ENCODE measurements around the gene ARSB.
"Not testable (repeated sequence)": the region's sequence is repeated elsewhere in the genome, so short reads cannot be mapped to it uniquely, and the experiment has no call there.

ARSB gene

DNA sequence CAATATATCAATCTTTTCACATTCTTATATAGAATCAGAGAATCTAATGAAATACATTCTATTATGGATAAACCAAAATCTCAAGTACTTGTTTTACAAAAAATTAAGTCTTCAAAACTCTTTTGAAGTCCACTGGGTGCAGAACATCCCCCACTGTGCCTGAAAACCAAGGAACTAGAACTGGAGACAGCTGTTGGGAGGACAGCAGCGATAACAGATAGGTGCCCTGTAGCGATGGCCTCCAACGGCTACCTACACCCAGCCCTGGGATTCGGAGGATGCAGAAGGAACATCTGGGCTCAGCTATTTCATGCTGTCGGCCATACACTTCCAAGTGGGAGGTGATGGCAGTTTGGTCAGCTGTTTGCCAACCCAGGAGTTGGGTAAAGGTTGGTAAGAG, 207.2 kb downstream of the ARSB start:
- DNase-seq (ENCODE audit: low spot score): no peak

DNA sequence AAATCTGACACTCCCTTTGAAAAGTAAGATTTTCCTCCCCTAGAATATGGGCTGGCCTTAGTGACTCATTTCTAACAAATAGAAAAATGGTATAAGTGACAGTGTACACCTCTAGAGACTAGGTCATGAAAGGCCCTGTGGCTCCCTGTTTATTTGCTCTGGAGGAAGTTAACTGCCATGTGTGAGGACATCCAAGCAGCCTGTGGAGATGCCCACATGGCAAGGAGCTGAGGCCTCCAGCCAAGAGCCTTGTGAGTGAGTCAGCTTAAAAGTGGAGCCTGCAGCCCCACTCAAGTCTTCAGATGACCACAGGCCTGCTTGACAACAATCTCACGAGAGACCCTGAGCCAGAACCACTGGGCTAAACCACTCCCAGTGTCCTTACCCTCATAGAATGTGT, 208.5 kb downstream of the ARSB start:
- no peak for DNase-seq (ENCODE audit: low spot score)

DNA sequence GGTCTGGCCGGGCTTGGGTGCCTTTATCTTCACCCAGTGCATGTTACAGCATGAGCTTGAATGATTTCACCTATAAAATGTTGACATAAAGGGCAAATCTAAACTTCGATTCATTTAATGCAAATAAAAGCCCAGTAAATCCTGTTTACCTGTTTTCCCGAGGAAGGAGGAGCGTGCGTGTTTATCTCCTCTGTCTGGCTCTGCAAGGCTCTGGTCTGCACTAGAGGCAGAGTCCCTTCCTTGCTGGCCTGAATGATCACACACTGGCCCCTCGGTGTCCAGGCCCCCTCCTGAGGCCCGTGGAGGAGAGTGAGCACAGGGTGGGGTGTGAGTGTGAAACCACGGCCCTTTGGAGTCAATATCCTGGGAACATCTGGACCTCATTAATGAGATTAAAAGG, 211.5 kb downstream of the ARSB start:
- no peak for DNase-seq (ENCODE audit: low spot score)

DNA sequence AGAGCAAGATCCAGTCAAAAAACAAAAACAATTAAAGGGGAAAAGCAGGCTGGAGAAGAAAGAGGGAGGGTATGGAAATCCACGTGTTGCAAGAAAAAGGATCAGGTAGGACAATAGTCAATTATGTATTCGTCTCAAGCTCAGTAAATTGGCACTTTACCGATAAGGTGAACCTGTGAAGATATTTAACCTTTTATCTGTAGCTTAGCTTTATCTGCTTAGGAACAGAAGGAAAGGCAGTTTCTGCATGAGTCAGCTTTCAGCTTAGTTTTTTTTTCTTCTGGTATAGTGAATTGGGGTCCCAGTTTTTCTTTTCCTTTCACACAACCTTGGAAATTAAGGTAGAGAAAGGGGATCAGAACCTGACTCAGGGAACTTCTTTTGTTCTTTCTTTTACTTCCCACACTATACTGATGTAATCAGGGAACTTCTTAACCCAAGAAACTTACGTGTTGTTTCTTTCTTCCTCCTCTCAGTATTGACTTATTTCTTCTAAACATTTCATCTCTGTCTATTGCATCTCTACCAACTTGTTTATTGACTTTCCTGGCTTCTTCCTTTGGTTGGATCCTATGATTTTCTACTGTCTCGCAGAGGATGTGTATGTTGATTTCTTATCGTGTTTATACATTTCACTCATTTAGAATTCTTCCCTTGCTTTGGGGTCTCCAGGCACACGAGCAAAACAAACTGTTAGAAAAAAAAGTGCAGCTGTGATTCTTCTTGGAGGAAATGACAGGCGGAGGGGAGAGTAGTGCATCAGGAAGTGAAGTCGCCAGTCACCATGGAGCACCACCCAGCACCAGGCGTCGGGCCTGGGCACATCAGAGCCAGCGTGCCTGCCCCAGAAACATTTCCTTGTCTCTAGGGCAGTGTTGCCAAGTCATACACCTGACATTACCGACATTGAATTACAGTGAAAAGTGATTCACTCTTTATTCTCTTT, 213.6 kb downstream of the ARSB start:
- DNase-seq (ENCODE audit: low spot score): no peak

DNA sequence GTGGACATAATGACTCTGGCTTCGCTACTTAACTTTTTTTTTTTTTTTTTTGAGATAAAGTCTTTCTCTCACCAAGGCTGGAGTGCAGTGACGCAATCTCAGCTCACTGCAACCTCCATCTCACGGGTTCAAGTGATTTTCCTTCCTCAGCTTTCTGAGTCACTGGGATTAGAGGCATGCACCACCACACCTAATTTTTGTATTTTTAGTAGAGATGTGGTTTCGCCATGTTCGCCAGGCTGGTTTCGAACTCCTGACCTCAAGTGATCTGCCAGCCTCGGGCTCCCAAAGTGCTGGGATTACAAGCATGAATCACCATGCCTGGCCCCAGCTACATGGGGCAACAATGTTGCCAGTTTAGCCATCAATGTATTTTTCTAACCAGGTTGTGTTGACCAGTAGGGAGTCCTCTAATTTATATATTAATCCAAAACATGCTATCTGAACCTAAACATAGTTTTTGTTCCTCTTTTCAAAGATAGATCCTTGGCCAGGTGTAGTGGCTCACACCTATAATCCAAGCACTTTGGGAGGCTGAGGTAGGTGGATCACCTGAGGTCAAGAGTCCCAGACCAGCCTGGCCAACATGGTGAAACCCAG, 216.2 kb downstream of the ARSB start:
- DNase-seq (ENCODE audit: low spot score): no peak

DNA sequence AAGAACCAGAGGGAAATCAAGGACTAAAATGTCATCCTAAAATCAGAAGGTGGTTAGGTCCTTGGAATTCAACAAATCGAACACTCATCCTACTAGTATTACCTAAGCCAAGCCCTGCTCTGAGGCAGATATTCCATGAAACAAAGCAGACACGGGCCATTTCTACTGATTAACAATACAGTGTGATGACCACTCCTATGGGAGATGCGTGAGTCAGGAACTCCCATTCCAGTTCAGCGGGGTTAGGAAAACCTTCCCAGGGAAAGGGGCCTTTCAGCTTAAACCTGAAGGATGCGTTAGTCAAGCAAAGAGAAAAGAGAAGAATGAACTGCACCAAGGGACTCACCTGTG, 218.7 kb downstream of the ARSB start:
- no peak for DNase-seq (ENCODE audit: low spot score)

DNA sequence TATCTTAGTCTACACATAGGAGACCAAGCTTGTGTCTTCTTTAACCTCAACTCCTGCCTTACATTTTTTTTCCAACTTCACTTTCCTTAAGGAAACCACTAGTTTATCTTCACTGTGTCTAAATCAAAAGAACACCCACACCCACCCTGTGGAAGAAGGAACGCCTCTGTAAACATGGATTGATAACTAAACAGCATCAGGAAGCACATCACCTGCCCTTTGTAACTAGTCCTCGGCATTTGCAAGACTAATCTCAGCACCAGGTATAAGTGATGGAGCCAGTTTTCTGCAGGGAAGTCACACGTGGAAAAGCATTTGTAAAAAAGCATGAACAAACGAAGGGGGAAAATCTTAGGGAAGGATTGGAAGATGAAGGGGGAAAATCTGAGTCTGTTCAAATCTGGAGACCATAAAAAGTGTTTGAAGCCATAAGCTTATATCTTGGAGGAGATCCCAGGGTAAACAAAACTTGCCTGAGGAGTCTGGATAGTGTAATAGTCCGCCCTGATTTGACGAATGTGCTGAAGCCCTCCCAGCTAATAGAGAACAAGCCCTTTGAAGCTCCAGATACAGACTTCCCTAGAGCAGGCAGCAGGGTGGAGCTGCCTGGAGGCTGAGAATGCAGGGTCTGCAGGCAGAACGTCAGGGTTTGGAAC, 219.2 kb downstream of the ARSB start:
- no peak for DNase-seq (ENCODE audit: low spot score)

DNA sequence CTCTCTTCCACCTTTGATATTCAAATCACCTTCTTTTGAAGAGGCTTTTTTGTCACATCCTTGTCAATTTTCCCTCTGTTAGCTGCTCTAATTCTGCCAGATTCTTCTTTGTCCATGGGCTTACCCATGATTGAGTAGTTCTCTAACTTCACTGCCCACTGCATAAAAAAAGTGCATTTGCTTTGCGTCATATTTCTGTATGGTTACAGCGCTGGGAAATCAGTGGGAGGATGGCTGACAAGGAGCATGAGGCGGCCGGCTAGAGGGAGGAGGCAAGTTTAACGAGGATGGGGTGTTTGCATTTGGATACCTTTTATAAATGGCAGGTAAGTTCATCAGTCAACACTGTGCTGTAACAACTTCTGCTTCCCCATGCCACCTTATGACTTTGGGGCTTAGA, 220.0 kb downstream of the ARSB start:
- no peak for DNase-seq (ENCODE audit: low spot score)

DNA sequence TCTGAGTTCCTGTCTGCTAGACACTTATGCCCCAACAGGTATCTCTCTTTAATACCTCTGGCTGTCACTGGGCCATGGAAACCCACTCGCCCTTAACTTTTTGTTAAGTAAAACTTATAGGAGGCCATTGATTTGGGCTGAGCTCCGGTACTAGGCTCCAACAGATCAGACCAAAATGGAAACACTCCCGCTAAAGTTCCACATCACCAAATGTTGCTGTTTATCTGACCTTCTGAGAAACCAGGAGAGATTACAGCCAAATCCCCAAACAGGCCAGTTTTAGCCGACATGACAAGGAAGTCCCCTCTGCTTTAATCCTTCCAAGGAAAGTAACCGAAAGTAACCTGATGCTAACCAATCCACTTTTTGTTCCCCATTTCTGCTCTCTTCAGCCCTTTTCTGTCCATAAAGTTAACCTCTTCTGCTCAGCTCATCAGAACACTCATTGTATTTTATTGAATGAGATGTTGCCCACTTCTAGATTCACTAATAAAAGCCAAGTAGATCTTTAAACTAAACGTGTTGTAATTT, 221.4 kb downstream of the ARSB start:
- no peak for DNase-seq (ENCODE audit: low spot score)

DNA sequence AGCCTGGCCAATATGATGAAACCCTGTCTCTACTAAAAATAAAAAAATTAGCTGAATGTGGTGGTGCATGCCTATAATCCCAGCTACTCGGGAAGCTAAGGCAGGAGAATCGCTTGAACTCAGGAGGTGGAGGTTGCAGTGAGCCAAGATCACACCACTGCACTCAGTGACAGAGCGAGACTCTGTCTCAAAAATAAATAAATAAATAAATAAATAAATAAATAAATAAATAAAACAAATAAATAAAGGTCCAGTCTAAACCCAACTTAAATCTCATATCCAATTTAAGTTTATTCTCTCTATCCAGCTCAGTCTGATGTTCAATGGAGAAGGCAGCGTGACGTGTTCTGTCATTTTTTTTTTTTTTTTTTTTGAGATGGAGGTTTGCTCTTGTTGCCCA, 222.4 kb downstream of the ARSB start:
- DNase-seq (ENCODE audit: low spot score): not testable (repeated sequence)

DNA sequence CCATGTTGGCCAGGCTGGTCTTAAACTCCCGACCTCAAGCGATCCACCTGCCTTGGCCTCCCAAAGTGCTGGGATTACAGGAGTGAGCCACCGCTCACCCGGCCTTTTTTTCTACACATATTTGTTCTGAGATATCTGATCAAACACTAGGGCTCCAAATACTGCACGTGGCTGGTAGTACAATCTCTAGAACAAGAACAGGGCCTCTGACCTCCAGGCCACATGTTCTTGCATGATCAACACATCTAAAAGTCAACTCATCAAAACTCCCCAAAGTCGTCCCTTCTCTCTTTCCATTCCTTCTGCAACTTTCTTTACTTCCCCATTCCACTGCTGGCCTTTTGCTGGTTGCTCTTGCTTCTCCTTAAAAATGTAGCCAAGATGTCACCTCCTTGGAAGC, 223.3 kb downstream of the ARSB start:
- no peak for DNase-seq (ENCODE audit: low spot score)

DNA sequence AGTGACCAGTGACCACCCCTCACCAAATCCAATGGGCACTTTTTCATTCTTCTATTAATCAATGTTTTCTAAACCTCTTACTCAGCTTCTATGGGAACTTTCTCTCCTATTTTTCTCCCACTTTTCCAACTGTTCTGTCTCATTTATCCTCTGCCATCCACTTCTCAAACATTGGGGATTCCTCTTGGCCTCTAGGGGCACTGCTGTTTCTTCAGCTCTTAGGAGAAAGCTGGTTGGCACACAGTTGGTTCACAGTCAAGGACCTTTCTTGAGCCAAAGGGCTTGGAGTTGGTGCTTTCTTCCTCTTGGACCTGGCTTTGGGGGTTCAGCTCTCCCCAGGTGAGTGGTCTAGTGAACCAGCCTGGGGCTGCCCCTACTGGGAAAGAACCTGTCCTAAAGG, 224.3 kb downstream of the ARSB start:
- DNase-seq (ENCODE audit: low spot score): no peak

DNA sequence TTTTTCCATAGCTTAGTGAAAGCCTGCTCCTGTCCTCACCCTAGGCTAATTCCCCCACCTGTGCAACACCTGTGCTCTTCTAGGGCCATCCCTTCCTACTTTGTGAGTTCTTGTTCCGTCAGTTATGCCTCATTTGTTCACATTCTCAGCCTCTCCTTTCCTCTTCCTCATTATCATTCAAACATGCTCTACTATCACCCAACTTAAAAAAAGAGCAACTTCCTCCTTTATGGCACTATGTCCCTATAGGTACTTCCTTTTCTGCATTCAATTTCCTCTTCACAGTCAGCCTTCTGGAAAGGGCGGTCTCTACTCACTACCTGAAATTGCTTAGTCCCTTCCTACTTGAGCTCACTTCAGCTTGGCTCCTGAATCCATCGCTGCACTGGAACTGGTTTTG, 224.7 kb downstream of the ARSB start:
- DNase-seq (ENCODE audit: low spot score): no peak

DNA sequence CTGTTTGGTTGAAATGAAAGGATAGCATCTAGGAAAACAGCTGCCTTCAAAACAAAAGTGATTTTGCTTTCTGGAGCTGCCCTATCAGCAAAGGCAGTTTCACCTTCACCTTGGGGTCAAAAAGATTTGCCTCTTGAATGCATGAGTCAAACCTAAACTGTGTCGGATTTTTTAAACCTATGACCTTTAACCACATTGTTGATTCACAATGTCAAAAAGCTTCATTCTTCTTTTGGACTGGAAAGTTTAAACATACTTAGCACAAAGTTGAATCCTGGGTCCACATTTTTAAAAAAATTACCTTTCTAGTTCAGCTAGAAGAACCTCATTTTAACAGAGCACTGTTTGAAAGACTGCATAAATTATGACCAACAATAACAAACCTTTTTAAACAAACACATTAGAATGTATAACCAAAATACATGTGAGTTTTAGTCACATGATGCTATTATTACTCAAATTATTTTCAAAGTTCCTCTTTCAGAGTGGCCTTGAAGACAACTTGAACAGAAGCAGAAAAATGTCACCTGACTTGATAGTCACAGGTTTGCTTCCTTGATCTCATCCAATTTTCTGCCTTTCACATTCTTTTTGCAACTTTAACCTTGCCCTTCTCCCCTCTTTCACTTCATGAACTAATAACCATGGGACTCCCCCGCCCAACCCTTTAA, 226.8 kb downstream of the ARSB start:
- no peak for DNase-seq (ENCODE audit: low spot score)

DNA sequence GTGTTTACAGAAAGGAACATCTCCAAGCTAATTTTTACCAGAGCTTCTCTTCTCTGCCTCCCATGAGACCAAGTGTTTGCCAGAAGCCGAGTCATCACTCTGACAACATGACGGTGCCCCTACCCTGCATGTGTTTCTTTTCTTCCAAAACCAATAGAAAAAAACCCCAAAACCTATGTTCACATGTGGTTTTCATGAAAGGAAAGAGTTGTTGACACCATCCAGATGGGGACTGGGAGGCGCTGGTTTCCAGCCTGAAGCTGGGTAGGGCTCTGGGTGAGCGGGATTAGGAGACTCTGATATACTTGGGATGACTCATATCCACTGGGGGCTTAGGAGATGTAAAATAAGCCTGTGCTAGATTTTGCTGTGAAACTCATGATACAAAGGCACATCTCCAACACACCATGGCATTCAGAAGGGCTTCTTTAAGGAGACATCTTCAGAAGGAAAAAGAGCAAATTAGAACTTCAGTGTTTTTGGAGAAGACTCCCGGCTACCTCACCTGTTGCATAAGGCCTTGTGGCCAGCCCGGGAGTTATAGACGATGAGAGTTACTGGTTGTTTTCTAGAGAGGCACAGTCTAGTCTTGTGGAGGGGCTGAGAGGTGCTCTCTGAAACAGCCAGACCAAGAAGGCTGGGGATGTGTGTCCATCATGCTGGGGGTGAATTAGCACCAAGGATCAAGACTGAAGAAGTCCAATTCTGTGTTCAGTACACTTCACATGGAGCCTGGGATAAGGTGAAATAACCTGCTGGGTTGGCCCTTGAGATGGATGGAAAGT, 227.6 kb downstream of the ARSB start:
- DNase-seq (ENCODE audit: low spot score): no peak

DNA sequence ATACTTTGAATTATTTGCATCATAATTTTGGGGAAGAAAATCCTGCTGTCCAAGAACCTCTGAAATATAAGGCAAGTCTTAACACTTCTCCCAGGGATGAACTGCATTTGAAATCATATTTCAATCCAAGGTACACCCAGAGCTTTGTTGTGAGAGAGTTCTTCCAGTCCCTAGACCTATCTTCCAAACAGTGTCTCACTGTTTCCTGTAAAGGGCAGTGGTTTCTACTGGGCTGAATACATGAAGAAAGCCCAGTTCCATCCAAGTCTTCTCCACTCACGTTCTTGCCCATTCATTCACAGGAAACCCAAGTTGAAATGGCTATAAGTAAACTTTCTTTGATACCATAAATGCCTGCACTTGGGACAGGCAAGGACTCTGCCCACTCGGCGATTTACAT, 228.3 kb downstream of the ARSB start:
- no peak for DNase-seq (ENCODE audit: low spot score)

DNA sequence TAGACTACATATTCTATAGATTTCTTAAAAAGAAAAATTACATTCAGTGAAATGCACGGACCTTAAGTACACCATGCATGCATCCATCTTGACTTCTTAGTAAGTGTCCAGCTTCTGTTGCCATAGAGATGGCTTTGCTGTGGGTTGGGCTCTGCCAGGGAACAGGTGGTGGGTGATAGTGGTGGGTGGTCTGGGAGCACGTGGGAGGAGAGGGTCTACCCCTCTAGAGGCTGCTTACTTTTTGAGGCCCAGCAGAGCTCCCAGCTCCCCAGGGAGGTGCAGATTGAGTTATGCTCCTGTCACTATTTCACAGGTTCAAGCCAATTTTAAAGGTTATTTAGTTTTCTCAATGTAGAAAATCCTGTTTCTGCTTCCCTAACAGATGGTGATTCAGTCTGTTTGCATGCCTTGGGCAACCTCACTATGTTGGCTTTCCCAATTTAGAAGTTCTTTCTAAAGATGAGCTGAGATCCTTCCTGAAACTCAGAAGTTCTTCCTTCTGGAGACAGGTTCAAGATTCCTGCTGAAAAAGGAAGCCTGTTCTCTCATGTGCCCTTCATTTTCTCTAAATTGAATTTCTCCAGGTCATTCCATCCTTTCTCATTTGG, 229.2 kb downstream of the ARSB start:
- no peak for DNase-seq (ENCODE audit: low spot score)

DNA sequence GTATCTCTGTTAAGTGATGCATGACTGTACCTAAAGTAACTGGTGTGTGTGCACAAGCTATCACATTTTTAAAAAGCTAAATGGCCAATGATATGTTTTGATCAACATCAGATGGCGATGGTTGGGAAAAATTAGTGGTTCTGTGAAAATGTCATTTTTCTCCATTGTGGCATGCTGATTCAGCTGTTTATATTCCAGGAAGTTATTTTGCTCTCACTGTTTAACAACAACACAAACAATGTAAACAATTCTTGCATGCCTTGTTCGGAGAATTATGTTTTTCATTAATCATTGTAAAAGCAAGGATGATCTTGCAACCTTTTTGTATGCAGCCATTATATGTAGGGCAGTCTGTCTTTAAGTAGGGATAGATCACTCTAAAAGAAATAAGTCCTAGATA, 230.5 kb downstream of the ARSB start:
- DNase-seq (ENCODE audit: low spot score): no peak

DNA sequence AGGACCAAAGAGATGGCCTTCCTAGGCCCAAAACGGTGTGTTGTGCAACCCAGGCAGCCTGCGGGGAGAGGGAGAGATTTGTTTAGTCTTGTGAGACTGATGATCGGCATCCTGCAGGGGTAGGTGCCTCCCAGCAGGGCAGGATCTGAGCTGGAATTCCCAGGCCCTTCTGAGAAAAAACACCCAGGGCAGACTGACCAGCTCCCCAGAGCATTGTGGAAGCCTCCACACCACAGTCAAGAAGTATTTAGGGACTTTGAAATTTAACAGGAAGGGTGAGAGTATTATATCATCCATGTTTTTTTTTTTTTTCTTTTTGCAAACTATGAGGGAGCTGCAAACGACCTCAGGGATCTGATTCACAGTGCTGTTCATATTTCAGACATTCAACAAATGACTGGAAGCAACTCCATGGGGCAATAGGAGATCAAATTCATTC, 232.0 kb downstream of the ARSB start:
- DNase-seq (ENCODE audit: low spot score): no peak

DNA sequence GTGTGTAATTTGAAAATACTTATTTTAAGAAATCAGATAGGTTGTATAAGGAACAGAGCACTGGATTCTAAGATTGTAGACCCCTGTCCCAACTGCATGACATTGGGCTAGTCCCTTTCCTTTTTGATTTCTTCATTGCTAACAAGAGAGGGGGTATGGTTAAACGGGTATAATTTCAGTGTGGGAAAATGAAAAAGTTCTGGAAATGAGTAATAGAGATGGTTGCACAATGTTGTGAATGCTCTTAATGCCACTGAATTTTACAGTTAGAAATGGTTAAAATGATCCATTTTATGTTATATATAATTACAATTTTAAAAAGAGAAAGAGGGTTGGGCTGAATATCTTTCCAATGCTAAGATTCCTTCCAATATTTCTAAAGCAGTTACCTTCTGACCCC, 233.2 kb downstream of the ARSB start:
- DNase-seq (ENCODE audit: low spot score): no peak

DNA sequence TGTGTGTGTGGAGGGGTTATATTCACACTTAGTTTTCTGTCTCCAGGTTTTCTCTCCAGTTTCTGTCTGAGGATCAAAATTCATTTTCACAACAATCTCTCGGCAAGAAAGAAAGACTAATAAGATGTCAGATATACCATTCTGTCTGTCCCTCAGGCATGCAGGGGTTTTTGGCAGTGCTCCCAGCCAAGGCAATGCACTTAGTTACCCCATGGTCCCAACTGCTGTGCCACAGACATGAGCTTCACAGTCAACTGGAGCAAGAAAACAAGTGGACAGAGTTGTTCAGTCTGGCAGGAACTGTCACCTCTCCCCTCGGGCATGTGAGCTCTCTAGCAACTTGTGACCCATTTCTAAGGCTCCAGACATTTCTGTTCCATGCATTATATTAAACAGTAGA, 234.8 kb downstream of the ARSB start:
- no peak for DNase-seq (ENCODE audit: low spot score)

Measured in HuH-7 (cell line).